Fibroblast of lung (primary cell): ENCODE results near the gene PIK3C2B. TPM values are rescaled to one million over a fixed set of nuclear protein-coding genes. Genes with fewer than 3 reads are reported as not detected.

Experiments used
- DNase-seq, 2 donors: peaks; one replicate each; pipeline versions ENCODE4 v3.0.0 to v3.0.0-alpha.2; 2010; ENCODE audit warnings: low read depth in 2 of 2
- H2AFZ ChIP-seq: 2 replicates; pipeline ENCODE4 v1.5.1; 2012; ENCODE audit warnings: low read length, control low read depth, inconsistent platforms
- H3K27ac ChIP-seq: 2 replicates; pipeline ENCODE4 v1.5.1; 2011; ENCODE audit warnings: low read length, control low read depth; ENCODE audit not compliant: insufficient read depth
- H3K27me3 ChIP-seq: 2 replicates; pipeline ENCODE4 v1.5.1; 2011; ENCODE audit warnings: mild to moderate bottlenecking, low read length; ENCODE audit not compliant: control insufficient read depth, insufficient read depth
- H3K36me3 ChIP-seq: 2 replicates; pipeline ENCODE4 v1.5.1; 2011; ENCODE audit warnings: low read length; ENCODE audit not compliant: control insufficient read depth, insufficient read depth
- H3K4me1 ChIP-seq: 2 replicates; pipeline ENCODE4 v1.5.1; 2011; ENCODE audit warnings: low read length; ENCODE audit not compliant: control insufficient read depth, insufficient read depth; ENCODE audit errors: extremely low read depth
- H3K4me2 ChIP-seq: 2 replicates; pipeline ENCODE4 v1.5.1; 2011; ENCODE audit warnings: low read length, control low read depth; ENCODE audit not compliant: insufficient read depth; ENCODE audit errors: extremely low read depth
- H3K4me3 ChIP-seq, 4 experiments: fragments of 200-600 bp in 1 of 4; sonication (generic) in 1 of 4; replicated peaks in 1 of 4; 2 replicates each; pipeline ENCODE4 v1.5.1; 2011 to 2016; ENCODE audit warnings: low read length in 4 of 4, low read depth in 3 of 4, mild to moderate bottlenecking in 3 of 4, control low read depth in 2 of 4, inconsistent platforms in 1 of 4, mixed read lengths in 1 of 4; ENCODE audit not compliant: insufficient read depth in 1 of 4; ENCODE audit errors: control extremely low read depth in 1 of 4
- H3K79me2 ChIP-seq: 2 replicates; pipeline ENCODE4 v1.5.1; 2012; ENCODE audit warnings: mild to moderate bottlenecking, low read length, inconsistent platforms; ENCODE audit not compliant: control insufficient read depth, insufficient read depth
- H3K9ac ChIP-seq: 2 replicates; pipeline ENCODE4 v1.5.1; 2011; ENCODE audit warnings: mild to moderate bottlenecking, low read length, control low read depth; ENCODE audit not compliant: insufficient read depth
- H3K9me3 ChIP-seq: 2 replicates; pipeline ENCODE4 v1.5.1; 2012; ENCODE audit warnings: low read depth, low read length; ENCODE audit not compliant: control insufficient read depth, insufficient read depth
- H4K20me1 ChIP-seq: 2 replicates; pipeline ENCODE4 v1.5.1; 2011; ENCODE audit warnings: low read length; ENCODE audit not compliant: control insufficient read depth, insufficient read depth; ENCODE audit errors: extremely low read depth
- CTCF ChIP-seq, 2 donors: IDR thresholded peaks in 1 of 2; conservative IDR thresholded peaks in 1 of 2; 1 replicate in 1 of 2; 2 replicates in 1 of 2; pipeline ENCODE4 v1.5.1; 2011 to 2012; ENCODE audit warnings: low read length in 2 of 2, control low read depth in 1 of 2, inconsistent platforms in 1 of 2, low read depth in 1 of 2, mild to moderate bottlenecking in 1 of 2
- EZH2 ChIP-seq: IDR thresholded peaks from 2 replicates; pipeline ENCODE4 v1.5.1; 2012; ENCODE audit warnings: low read length, control low read depth, mild to moderate bottlenecking; ENCODE audit errors: missing control alignments
- polyA plus RNA-seq, 2 donors: library from polyadenylated mRNA; depleted of rRNA in 1 of 2; stranded (reverse) in 1 of 2; unstranded in 1 of 2; fragments of >200 nt; gene quantifications; 2 replicates each; pipeline ENCODE4 v1.2.1, GENCODE V29; 2011 to 2012; ENCODE audit warnings: missing spikeins in 1 of 2
- total RNA-seq: library from RNA; depleted of rRNA; stranded (reverse); fragments of >200 nt; gene quantifications from 2 replicates; pipeline ENCODE4 v1.2.1, GENCODE V29; 2014

Gene PIK3C2B
- total and polyA plus RNA-seq, 2 donors (not counting 1 experiment from before 2014, with no cell fraction given), result 2.4 to 2.5 TPM

DNA sequence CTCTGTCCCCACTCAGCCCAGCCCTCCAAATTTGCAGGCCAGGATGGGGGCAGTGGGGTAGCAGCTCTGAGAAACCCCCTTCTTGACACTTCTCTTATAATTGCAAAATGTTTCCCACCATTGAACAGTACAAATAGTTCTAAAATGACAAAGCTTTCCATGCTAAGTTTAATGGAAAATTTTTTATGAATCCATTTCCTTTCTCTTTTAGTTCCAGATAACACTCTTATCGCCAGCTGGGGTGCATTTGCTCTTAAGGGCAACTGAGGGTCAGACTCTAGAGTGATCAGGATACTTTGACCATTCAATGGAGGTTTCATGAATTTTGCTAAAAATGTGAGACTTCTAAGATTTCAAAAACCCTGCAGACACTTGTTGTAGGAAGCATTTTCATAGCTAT lies 29.9 kb downstream of the PIK3C2B start:
- Histone ChIP-seq H3K4me3 (no peak overlapping the region), H2AFZ (no peak overlapping the region), H4K20me1 (no peaks in the 10 kb centered on the region), H3K36me3 (no peaks in the 10 kb centered on the region), H3K4me1 (no peaks in the 10 kb centered on the region), H3K4me2 (no peak overlapping the region), H3K9ac (no peak overlapping the region), H3K27ac (no peak overlapping the region), H3K27me3 (peaks cover 18% of the 10 kb centered on the region), H3K9me3 (no peaks in the 10 kb centered on the region), H3K79me2 (no peaks in the 10 kb centered on the region)
- DNase-seq, result no peak
- no peak for TF ChIP-seq CTCF (conservative IDR thresholded peaks at IDR 0.05 in 1 of 2, IDR thresholded peaks at IDR 0.05 in 1 of 2; ENCODE audit: low read depth in 1 of 2, low read length in 2 of 2)
- TF ChIP-seq EZH2, result no peak

- no peak overlapping the region for H3K4me3 ChIP-seq
- no peaks in the 10 kb centered on the region for H3K36me3 ChIP-seq
- H2AFZ ChIP-seq, result no peak overlapping the region
- H3K9me3 ChIP-seq, result no peaks in the 10 kb centered on the region
- H3K4me2 ChIP-seq, result no peak overlapping the region
- H3K9ac ChIP-seq, result no peak overlapping the region
- no peaks in the 10 kb centered on the region for H3K4me1 ChIP-seq
- no peak for DNase-seq
- H3K79me2 ChIP-seq, result no peaks in the 10 kb centered on the region
- H3K27ac ChIP-seq, result no peak overlapping the region
- no peaks in the 10 kb centered on the region for H4K20me1 ChIP-seq
- TF ChIP-seq EZH2 (no peak), CTCF (conservative IDR thresholded peaks at IDR 0.05 in 1 of 2, IDR thresholded peaks at IDR 0.05 in 1 of 2; ENCODE audit: low read depth in 1 of 2, low read length in 2 of 2) (no peak)
- H3K27me3 ChIP-seq, result peaks cover 18% of the 10 kb centered on the region
These were observed 30.4 kb downstream of the PIK3C2B start for GRCh38 chr1:204464187-204464631.

DNA sequence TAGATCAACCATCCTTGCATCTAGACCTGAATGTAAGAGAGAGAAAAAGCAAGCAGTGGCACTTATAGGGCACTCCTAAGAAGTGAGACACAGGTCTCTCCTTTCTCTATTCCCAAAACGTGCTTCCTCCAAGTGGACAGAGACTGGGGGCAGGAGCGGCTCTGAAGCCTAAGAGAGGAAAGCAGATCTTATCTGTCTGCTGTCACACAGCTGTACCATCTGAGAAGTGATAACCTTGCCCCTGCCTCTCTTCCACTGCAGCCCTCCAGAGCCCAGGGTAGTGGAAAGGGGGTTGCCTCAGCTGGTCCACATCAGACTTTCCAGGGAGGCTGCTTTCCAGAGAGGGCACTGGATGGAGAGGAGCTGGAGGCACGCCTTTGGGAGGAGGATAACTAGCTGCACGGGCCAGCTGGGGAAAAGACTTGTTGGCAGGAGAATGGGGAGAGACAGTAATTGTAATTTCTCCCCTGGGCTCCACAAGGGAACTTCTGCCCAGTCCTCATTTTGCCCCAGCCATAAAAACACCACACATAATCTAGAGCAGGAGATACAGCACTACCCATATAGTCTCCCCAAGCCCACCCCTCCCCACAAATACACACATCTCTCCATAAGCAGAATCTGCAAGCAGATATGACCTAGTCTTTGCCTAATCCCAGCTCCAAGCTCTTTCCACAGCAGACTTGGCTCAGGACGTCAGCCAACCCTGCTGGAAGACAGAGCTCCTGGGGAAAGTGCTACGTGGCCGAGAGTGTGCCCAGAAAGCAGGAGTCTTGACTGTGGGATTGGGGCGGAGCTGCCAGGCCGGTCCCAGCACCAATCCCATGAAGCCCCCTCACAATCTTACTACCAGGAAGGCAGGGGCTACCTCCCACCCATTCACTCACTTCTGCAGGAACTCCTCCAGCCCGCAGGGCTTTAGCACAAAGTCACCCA lies 31.2 kb downstream of the PIK3C2B start:
- H3K9ac ChIP-seq, result no peak overlapping the region
- H3K27me3 ChIP-seq, result peaks cover 18% of the 10 kb centered on the region
- no peak overlapping the region for H2AFZ ChIP-seq
- H3K79me2 ChIP-seq, result no peaks in the 10 kb centered on the region
- no peak for TF ChIP-seq EZH2
- TF ChIP-seq CTCF (conservative IDR thresholded peaks at IDR 0.05 in 1 of 2, IDR thresholded peaks at IDR 0.05 in 1 of 2; ENCODE audit: low read depth in 1 of 2, low read length in 2 of 2), result no peak
- H3K9me3 ChIP-seq, result no peaks in the 10 kb centered on the region
- no peak overlapping the region for H3K4me3 ChIP-seq
- no peak overlapping the region for H3K27ac ChIP-seq
- H3K4me1 ChIP-seq, result no peaks in the 10 kb centered on the region
- DNase-seq, result no peak
- H3K4me2 ChIP-seq, result no peak overlapping the region
- no peaks in the 10 kb centered on the region for H3K36me3 ChIP-seq
- H4K20me1 ChIP-seq, result no peaks in the 10 kb centered on the region
